GM12878 (cell line): ENCODE results near the gene SLC22A23. TPM values are rescaled to one million over a fixed set of nuclear protein-coding genes. Genes with fewer than 3 reads are reported as not detected.

Experiments
- ATAC-seq: fragments of 200-7000 bp; cut with Tn5 transposase; 3 replicates; pipeline ENCODE4 v1.9.1; 2020; ENCODE audit warnings: mild to moderate bottlenecking, moderate library complexity
- BruUV-seq: library from RNA; stranded (reverse); fragments of 400-500 nt; replicated peaks from 2 replicates; lab custom pipeline; 2021; lab: Mats Ljungman, UMichigan
- CTCF ChIA-PET: fragments of 300-600 bp; sonication (Branson Sonifier 250); formaldehyde crosslinking; extraction: SDS; loops from one replicate; lab custom pipeline; 2021; ENCODE audit warnings: inconsistent platforms; lab: Yijun Ruan, JAX
- POLR2A ChIA-PET: fragments of 350-600 bp; formaldehyde crosslinking; extraction: SDS; loops from one replicate; lab custom pipeline; 2021; ENCODE audit warnings: inconsistent platforms; lab: Charles Lee
- RAD21 ChIA-PET: fragments of 300-600 bp; sonication (Branson Sonifier 250); formaldehyde crosslinking; loops from one replicate; lab custom pipeline; 2023; ENCODE audit warnings: antibody characterized with exemption; ENCODE audit not compliant: unreplicated experiment; lab: Charles Lee
- SMC1A ChIA-PET: fragments of 300-600 bp; sonication (Branson Sonifier 250); formaldehyde crosslinking; loops from one replicate; lab custom pipeline; 2023; ENCODE audit not compliant: unreplicated experiment, uncharacterized antibody; lab: Charles Lee
- DNase-seq: peaks from one replicate; pipeline ENCODE4 v3.0.0-alpha.2; 2011; ENCODE audit warnings: low read depth, low spot score
- FAIRE-seq: peaks from 3 replicates; lab custom pipeline; 2011; peaks lifted over from hg19 to GRCh38; lab: Jason Lieb, UNC
- H2AFZ ChIP-seq: 2 replicates; pipeline ENCODE4 v1.6.0; 2011; ENCODE audit warnings: low read depth, low read length, control low read depth; ENCODE audit not compliant: control insufficient read depth
- H3K27ac ChIP-seq: 2 replicates; pipeline ENCODE4 v1.5.1; 2011; ENCODE audit warnings: control low read depth; ENCODE audit not compliant: control insufficient read depth, insufficient read depth
- H3K27me3 ChIP-seq, 2 experiments: replicated peaks in 1 of 2; 2 replicates each; pipeline versions ENCODE4 v1.6.0 to v1.6.1; 2011; ENCODE audit warnings: low read length in 1 of 2; ENCODE audit not compliant: control insufficient read depth in 2 of 2, insufficient read depth in 2 of 2
- H3K36me3 ChIP-seq, 2 experiments: 2 replicates each; pipeline ENCODE4 v1.5.1; 2011; ENCODE audit warnings: low read length in 1 of 2; ENCODE audit not compliant: control insufficient read depth in 2 of 2, insufficient read depth in 2 of 2
- H3K4me1 ChIP-seq: 2 replicates; pipeline ENCODE4 v1.6.1; 2011; ENCODE audit warnings: mild to moderate bottlenecking, low read length, moderate library complexity, mixed read lengths; ENCODE audit not compliant: control insufficient read depth, insufficient read depth
- H3K4me2 ChIP-seq: 2 replicates; pipeline ENCODE4 v1.6.0; 2011; ENCODE audit warnings: control low read depth; ENCODE audit not compliant: control insufficient read depth, insufficient read depth
- H3K4me3 ChIP-seq: fragments of 200-600 bp; sonication (generic); 2 replicates; pipeline ENCODE4 v1.5.1; 2016
- H3K79me2 ChIP-seq: 2 replicates; pipeline ENCODE4 v1.6.0; 2011; ENCODE audit warnings: low read length; ENCODE audit not compliant: control insufficient read depth, insufficient read depth
- H3K9ac ChIP-seq: 2 replicates; pipeline ENCODE4 v1.8.0; 2011; ENCODE audit warnings: low read length, control low read depth, mixed read lengths; ENCODE audit not compliant: control insufficient read depth, insufficient read depth
- H3K9me3 ChIP-seq: replicated peaks from 3 replicates; pipeline ENCODE4 v1.5.1; 2011; ENCODE audit warnings: mild to moderate bottlenecking, low read length; ENCODE audit not compliant: control insufficient read depth, insufficient read depth
- H4K20me1 ChIP-seq: 2 replicates; pipeline ENCODE4 v1.6.0; 2011; ENCODE audit not compliant: control insufficient read depth, insufficient read depth
- GATAD2B ChIP-seq: fragments of 450-650 bp; conservative IDR thresholded peaks from 2 replicates; pipeline ENCODE4 v1.6.1; 2017; ENCODE audit warnings: low read depth, mild to moderate bottlenecking, moderate library complexity
- ZBTB40 ChIP-seq: fragments of 450-650 bp; IDR thresholded peaks from 2 replicates; pipeline ENCODE4 v1.6.1; 2016; ENCODE audit warnings: mild to moderate bottlenecking, moderate library complexity, borderline replicate concordance
- WGBS: methylation state at CpG from one replicate; pipeline ENCODE4 v1.1.6; 2016; ENCODE audit warnings: low lambda C conversion rate; ENCODE audit not compliant: insufficient replicate concordance, insufficient coverage; ENCODE audit errors: missing lambda C conversion rate; 5-methylcytosine and 5-hydroxymethylcytosine counted together
- in situ Hi-C: fragments of 300-500 bp; cut with MboI; formaldehyde crosslinking; loops from 9 replicates; pipeline ENCODE4 v1.14.3; 2018; ENCODE audit warnings: mixed read lengths
- intact Hi-C: fragments of 100-400 bp; cut with micrococcal nuclease; formaldehyde crosslinking; loops from one replicate; pipeline ENCODE4 v1.14.2; 2022; ENCODE audit not compliant: unreplicated experiment
- polyA plus RNA-seq, 11 experiments: library from polyadenylated mRNA; depleted of rRNA in 4 of 11; unstranded in 6 of 11; stranded (reverse) in 5 of 11; fragments of >200 nt; fragmentation: Nextera tagmentation in 4 of 11; fragmentation: Illumina TruSeq in 1 of 11; extraction: Ambion mirVana in 4 of 11; extraction: Trizol in 1 of 11; gene quantifications; 1 replicate in 1 of 11; 2 replicates in 10 of 11; pipeline versions ENCODE4 v1.2.1 to v1.2.3, GENCODE V29; 2011 to 2016; ENCODE audit warnings: inconsistent platforms in 2 of 11, missing spikeins in 2 of 11, low read depth in 1 of 11
- total RNA-seq, 4 experiments: library from RNA; depleted of rRNA in 3 of 4; stranded (reverse); fragments of >200 nt in 3 of 4; fragmentation: Illumina TruSeq in 1 of 4; extraction: Trizol in 1 of 4; gene quantifications; 2 replicates each; pipeline versions ENCODE4 v1.2.1 to v1.2.3, GENCODE V29; 2013 to 2021

Gene SLC22A23
- total and polyA plus RNA-seq, 10 of the 15 experiments (the other 5 are each of a cell fraction or from before 2014, with no cell fraction given): 0.20 to 2.4 (median 0.74) TPM

- ChIA-PET SMC1A (interaction anchor here (0.6 to 1.2 kb wide), 3 partner anchors 8 to 44 kb away, joined by 3 read pairs; no protein-coding TSS in a partner anchor), CTCF (interaction anchor here (1.4 to 1.6 kb wide), 2 partner anchors 11 to 35 kb away, joined by 3 to 5 read pairs; no protein-coding TSS in a partner anchor), RAD21 (interaction anchor here (2.3 kb wide), 1 partner anchor 39 kb away, joined by 5 read pairs; no protein-coding TSS in a partner anchor), POLR2A (interaction anchor here (1.2 kb wide), 1 partner anchor 40 kb away, joined by 3 read pairs; no protein-coding TSS in a partner anchor)
- no TSS peak for BruUV-seq
- Histone ChIP-seq H3K27me3 (no peaks in the 10 kb centered on the region), H3K9me3 (no peaks in the 10 kb centered on the region), H3K36me3 (no peaks in the 10 kb centered on the region), H3K27ac (no peak overlapping the region), H3K4me2 (no peak overlapping the region), H2AFZ (no peak overlapping the region), H3K4me1 (peaks cover 13% of the 10 kb centered on the region), H3K9ac (no peak overlapping the region), H3K4me3 (no peak overlapping the region), H3K79me2 (no peaks in the 10 kb centered on the region), H4K20me1 (no peaks in the 10 kb centered on the region)
- DNase-seq: no peak
- TF ChIP-seq ZBTB40: peak; percentile 81
- no peak for TF ChIP-seq GATAD2B
- FAIRE-seq: no peak
- WGBS: 11% methylated on average over 3 of the region's 3 CpGs
- in situ Hi-C loops: no loop called here
- intact Hi-C loops: no loop called here
- ATAC-seq: no peak
Observed at GRCh38 chr6:3376893-3377535, 79.8 kb downstream of the SLC22A23 start.
